Endothelial cell of umbilical vein (primary cell): Measurements from ENCODE around the gene TPCN2.

Source experiments
- CTCF ChIP-seq, 2 donors: IDR thresholded peaks; 1 replicate in 1 of 2; 2 replicates in 1 of 2; pipeline ENCODE4 v1.5.1; 2011; ENCODE audit warnings: low read length in 2 of 2, mild to moderate bottlenecking in 2 of 2, moderate library complexity in 2 of 2, control low read depth in 1 of 2, inconsistent platforms in 1 of 2, low read depth in 1 of 2; ENCODE audit not compliant: insufficient read depth in 1 of 2; ENCODE audit errors: extremely low read depth in 1 of 2
- FOS ChIP-seq: IDR thresholded peaks from 2 replicates; pipeline ENCODE4 v1.6.1; 2011; ENCODE audit warnings: mild to moderate bottlenecking, low read length, moderate library complexity, borderline replicate concordance; ENCODE audit not compliant: insufficient read depth
- JUN ChIP-seq: IDR thresholded peaks from 2 replicates; pipeline ENCODE4 v1.6.1; 2011; ENCODE audit warnings: borderline replicate concordance, low read depth; ENCODE audit not compliant: insufficient read length, insufficient read depth
- MAX ChIP-seq: IDR thresholded peaks from 2 replicates; pipeline ENCODE4 v1.6.1; 2011; ENCODE audit not compliant: insufficient read depth, insufficient read length
- POLR2A ChIP-seq: IDR thresholded peaks from 2 replicates; pipeline ENCODE4 v1.6.1; 2012; ENCODE audit warnings: low read depth, mild to moderate bottlenecking, control low read depth, low read length
- POLR2AphosphoS5 ChIP-seq: IDR thresholded peaks from 2 replicates; pipeline ENCODE4 v1.6.1; 2012; ENCODE audit warnings: low read depth, mild to moderate bottlenecking, control low read depth, low read length, moderate library complexity; ENCODE audit not compliant: insufficient read depth

GRCh38 chr11:69078508-69078907 is 29.8 kb downstream of the TPCN2 start:
- TF ChIP-seq FOS (no peak), CTCF (IDR thresholded peaks at IDR 0.05; ENCODE audit: extremely low read depth in 1 of 2, insufficient read depth in 1 of 2, low read depth in 1 of 2, low read length in 2 of 2) (no peak), JUN (no peak), POLR2A (no peak), POLR2AphosphoS5 (no peak), MAX (no peak)
